ENCODE measurements around the gene SWT1.
A peak's percentile ranks its signal among the peaks of the same experiment; 100 is the strongest.
"Not testable (repeated sequence)": the region's sequence is repeated elsewhere in the genome, so short reads cannot be mapped to it uniquely, and the experiment has no call there.

Gene SWT1

DNA sequence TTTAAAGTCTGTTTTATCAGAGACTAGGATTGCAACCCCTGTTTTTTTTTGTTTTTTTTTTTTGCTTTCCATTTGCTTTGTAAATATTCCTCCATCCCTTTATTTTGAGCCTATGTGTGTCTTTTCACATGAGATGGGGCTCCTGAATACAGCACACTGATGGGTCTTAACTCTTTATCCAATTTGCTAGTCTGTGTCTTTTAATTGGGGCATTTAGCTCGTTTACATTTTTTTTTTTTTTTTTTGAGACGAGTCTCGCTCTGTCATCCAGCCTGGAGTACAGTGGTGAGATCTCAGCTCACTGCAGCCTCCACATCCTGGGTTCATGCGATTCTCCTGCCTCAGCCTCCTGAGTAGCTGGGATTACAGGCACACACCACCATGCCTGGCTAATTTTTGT is 41.7 kb downstream of the SWT1 start:
- DNase-seq, result not testable (repeated sequence)

GRCh38 chr1:185200889-185201288 is 43.9 kb downstream of the SWT1 start:
- no peak for DNase-seq

GRCh38 chr1:185207170-185207569 is 50.2 kb downstream of the SWT1 start:
- no peak for DNase-seq

- no peak for DNase-seq
Measured at GRCh38 chr1:185207980-185208602, 51.1 kb downstream of the SWT1 start.

- no peak for DNase-seq
Measured at GRCh38 chr1:185208626-185209180, 51.7 kb downstream of the SWT1 start.

DNA sequence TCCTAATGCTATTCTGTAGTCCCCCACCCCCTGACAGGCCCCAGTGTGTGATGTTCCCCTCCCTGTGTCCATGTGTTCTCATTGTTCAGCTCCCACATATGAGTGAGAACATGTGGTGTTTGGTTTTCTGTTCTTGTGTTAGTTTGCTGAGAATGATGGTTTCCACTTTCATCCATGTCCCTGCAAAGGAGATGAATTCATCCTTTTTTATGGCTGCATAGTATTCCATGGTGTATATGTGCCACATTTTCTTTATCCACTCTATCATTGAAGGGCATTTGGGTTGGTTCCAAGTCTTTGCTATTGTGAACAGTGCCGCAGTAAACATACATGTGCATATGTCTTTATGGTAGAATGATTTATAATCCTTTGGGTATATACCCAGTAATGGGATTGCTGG is 52.4 kb downstream of the SWT1 start:
- not testable (repeated sequence) for DNase-seq

- no peak for DNase-seq
Measured at GRCh38 chr1:185213091-185213490, 56.1 kb downstream of the SWT1 start.

GRCh38 chr1:185215911-185216310 is 58.9 kb downstream of the SWT1 start:
- no peak for DNase-seq

- DNase-seq, result no peak
Measured at GRCh38 chr1:185224132-185224531, 67.2 kb downstream of the SWT1 start.

DNA sequence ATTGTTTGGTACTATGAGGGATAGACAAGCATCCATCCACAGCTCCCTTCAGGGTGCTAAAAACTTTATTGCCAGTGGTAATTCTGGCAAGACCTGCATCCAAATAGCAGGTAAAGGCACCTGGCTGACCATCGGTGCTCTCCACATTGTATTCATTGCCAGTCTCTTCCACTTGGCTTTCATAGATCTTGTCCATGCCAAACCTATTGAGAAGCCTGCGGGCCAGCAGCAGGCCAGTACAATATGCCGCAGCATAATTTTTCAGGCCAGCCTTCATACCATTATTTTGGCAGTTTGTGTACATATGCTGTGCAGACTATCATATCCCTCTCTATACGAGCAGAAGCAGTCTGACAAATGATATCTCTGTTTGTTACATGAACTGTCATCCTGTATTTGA is 70.2 kb downstream of the SWT1 start:
- DNase-seq, result no peak

DNA sequence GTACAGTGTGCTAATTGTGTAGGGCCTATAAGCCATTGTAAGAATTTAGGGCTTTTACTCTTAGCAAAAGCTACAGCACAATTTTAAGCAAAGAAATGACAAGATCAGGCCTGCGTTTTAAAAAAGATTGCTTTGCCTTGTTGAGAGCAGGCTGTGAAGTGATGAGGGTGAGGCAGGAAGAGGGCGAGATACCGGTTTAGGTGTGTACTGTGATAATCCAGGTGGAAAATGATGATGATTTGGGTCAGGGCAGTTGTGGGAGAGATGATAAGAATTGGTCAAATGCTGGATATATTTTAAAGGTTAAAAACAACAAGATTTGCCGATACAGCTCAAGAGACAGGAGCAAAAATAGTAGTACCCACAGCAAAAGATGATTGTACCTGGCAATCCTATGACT is 72.0 kb downstream of the SWT1 start:
- no peak for DNase-seq

DNA sequence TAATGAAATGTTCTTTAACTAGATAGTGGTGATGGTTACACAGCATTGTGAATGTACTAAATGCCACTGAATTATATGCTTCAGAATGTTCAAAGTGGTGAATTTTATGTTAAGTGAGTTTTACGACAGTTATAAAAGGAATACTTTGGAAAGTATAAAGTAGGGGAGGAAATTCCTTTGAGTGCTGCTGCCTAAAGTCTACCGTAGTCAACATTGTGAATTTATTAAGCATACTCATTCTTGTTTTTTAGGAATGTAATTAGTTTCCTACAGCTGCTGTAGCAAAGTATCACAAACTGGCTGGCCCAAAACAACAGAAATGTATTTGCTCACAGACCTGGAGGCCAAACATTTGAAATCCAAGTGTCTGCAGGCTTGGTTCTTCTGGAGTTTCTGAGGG is 73.0 kb downstream of the SWT1 start:
- no peak for DNase-seq

DNA sequence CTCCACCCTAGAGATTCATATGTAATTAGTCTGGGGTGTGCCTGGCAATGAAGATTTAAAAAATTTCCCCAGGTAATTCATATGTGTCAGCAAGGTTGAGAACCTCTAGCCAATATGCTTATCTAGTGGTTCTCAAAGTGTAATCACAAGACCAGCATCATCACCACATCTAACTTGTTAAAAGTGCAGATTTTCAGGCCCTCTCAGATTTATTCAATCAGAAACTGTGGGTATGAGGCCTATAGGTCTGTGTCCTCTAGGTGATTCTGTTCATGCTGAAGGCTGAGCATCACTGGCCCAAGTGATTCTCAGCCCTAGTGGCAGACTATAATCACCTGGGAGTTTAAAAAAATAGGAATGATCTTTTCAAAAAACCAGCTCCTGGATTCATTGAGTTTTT is 75.9 kb downstream of the SWT1 start:
- no peak for DNase-seq

DNA sequence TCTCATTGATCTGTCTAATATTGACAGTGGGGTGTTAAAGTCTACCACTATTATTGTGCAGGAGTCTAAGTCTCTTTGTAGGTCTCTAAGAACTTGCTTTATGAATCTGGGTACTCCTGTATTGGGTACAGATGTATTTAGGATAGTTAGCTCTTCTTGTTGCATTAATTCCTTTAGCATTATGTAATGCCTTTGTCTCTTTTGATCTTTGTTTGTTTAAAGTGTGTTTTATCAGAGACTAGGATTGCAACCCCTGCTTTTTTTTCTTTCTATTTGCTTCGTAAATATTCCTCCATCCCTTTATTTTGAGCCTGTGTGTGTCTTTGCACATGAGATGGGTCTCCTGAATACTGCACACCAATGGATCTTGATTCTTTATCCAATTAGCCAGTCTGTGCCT is 77.2 kb downstream of the SWT1 start:
- DNase-seq, result not testable (repeated sequence)

DNA sequence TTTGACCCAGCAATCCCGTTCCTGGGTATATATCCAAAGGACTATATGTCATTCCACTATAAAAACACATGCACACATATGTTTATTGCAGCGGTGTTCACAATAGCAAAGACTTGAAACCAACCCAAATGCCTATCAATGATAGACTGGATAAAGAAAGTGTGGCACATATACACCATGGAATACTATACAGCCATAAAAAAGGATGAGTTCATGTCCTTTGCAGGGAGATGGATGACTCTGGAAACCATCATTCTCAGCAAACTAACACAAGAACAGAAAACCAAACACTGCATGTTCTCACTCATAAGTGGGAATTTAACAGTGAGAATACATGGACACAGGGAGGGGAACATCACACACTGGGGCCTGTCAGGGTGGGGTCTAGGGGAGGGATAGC is 80.2 kb downstream of the SWT1 start:
- DNase-seq, result not testable (repeated sequence)

DNA sequence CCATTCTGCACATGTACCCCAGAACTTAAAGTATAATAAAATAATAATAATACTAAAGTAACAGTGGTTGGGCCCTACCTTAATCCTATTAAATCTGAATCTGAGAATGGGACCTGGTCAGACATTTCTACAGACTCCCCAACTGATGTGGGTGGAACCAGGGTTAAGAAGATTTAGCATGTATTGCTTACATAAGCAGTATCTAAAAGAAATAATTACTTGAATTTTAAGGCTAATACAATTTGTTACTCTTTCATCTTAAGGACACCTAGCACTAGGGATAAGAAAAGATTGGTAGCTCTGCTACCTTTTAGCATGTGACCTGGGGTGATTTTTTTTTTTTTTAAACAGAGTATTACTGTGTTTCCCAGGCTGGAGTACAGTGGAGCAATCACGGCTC is 80.7 kb downstream of the SWT1 start:
- no peak for DNase-seq

GRCh38 chr1:185238447-185238846 is 81.5 kb downstream of the SWT1 start:
- no peak for DNase-seq

DNA sequence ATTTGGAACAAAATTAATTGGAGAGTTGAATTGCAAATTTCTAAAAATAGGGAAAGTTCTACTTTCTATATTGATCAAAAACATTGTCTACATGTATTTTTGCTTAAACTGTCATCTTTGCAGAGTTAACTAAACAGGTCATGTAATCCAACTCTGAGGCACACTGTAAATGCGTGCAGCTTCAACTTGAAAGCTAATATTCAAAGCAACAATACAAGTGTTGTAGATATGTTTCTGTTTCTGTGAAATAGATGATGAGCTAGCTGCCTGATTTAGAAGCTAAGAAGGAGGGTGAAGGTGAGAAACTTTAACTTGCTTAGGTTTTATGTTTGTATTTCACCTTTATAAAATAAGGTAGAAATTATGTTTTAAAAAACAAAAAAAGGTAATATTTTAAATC is 82.9 kb downstream of the SWT1 start:
- DNase-seq, result no peak

GRCh38 chr1:185241127-185241526 is 84.2 kb downstream of the SWT1 start:
- no peak for DNase-seq

- DNase-seq, result peak; percentile 27 to 79
Measured at GRCh38 chr1:185244015-185244747, 87.2 kb downstream of the SWT1 start.

DNA sequence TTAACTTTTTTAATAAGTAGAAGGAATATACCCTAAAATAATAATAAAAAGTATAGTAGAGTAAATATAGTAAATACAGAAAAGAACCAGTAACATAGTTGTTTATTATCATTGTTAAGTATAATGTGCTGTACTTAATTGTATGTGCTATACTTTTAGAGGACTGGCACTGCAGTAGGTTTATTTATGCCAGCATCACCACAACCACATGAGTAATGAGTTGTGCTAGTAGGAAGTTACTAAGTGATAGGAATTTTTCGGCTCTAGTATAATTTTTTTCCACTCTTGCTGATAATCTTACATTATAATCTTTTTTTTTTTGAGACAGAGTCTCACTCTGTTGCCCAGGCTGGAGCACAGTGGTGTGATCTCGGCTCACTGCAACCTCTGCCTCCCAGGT is 88.5 kb downstream of the SWT1 start:
- no peak for DNase-seq

GRCh38 chr1:185249563-185249962 is 92.6 kb downstream of the SWT1 start:
- DNase-seq, result no peak

- no peak for DNase-seq
Measured at GRCh38 chr1:185250063-185250462, 93.1 kb downstream of the SWT1 start.

GRCh38 chr1:185251928-185252327 is 95.0 kb downstream of the SWT1 start:
- DNase-seq, result not testable (repeated sequence)

GRCh38 chr1:185252404-185252803 is 95.4 kb downstream of the SWT1 start:
- DNase-seq, result not testable (repeated sequence)
